ENCODE data around the gene CADM2.

The CADM2 gene

GRCh38 chr3:85912980-85913379 lies 954.2 kb downstream of the CADM2 start:
- no peak for DNase-seq (ENCODE audit: insufficient read length, low spot score)
- no peak for FAIRE-seq
- no peak for TF ChIP-seq CTCF (IDR thresholded peaks at IDR 0.05; ENCODE audit: insufficient read depth, missing control alignments)

GRCh38 chr3:85922374-85922773 lies 963.6 kb downstream of the CADM2 start:
- TF ChIP-seq CTCF (IDR thresholded peaks at IDR 0.05; ENCODE audit: insufficient read depth, missing control alignments): no peak
- no peak for FAIRE-seq
- no peak for DNase-seq (ENCODE audit: insufficient read length, low spot score)

- DNase-seq (ENCODE audit: insufficient read length, low spot score) (no peak), FAIRE-seq (no peak)
- TF ChIP-seq CTCF (IDR thresholded peaks at IDR 0.05; ENCODE audit: insufficient read depth, missing control alignments): no peak
These were observed 971.9 kb downstream of the CADM2 start for GRCh38 chr3:85930718-85931117.

GRCh38 chr3:85933326-85933725 lies 974.5 kb downstream of the CADM2 start:
- no peak for FAIRE-seq
- no peak for DNase-seq (ENCODE audit: insufficient read length, low spot score)
- TF ChIP-seq CTCF (IDR thresholded peaks at IDR 0.05; ENCODE audit: insufficient read depth, missing control alignments): no peak

GRCh38 chr3:85935171-85935570 lies 976.4 kb downstream of the CADM2 start:
- no peak for FAIRE-seq
- no peak for TF ChIP-seq CTCF (IDR thresholded peaks at IDR 0.05; ENCODE audit: insufficient read depth, missing control alignments)
- DNase-seq (ENCODE audit: insufficient read length, low spot score): no peak

- no peak for TF ChIP-seq CTCF (IDR thresholded peaks at IDR 0.05; ENCODE audit: insufficient read depth, missing control alignments)
- no peak for DNase-seq (ENCODE audit: insufficient read length, low spot score)
- FAIRE-seq: no peak
These were observed 980.3 kb downstream of the CADM2 start for GRCh38 chr3:85939074-85939482.

GRCh38 chr3:85950435-85950834 lies 991.6 kb downstream of the CADM2 start:
- FAIRE-seq (no peak), DNase-seq (ENCODE audit: insufficient read length, low spot score) (no peak)
- TF ChIP-seq CTCF (IDR thresholded peaks at IDR 0.05; ENCODE audit: insufficient read depth, missing control alignments): no peak
